Neuronal stem cell (in vitro differentiated cells): ENCODE results near the gene FMNL3.

Experiments used
- DNase-seq: peaks from one replicate; pipeline ENCODE4 v3.0.0-alpha.2; 2013; ENCODE audit warnings: low spot score
- H2AFZ ChIP-seq: one replicate; pipeline ENCODE4 v1.6.1; 2013; ENCODE audit warnings: mild to moderate bottlenecking, low read length, inconsistent platforms
- H2AK5ac ChIP-seq: 2 replicates; pipeline ENCODE4 v1.6.1; 2013; ENCODE audit warnings: low read depth, mild to moderate bottlenecking, inconsistent platforms, low read length, moderate library complexity, mixed read lengths
- H2BK120ac ChIP-seq: 2 replicates; pipeline ENCODE4 v1.6.1; 2013; ENCODE audit warnings: low read depth, mild to moderate bottlenecking, inconsistent platforms, low read length, moderate library complexity, mixed read lengths
- H2BK12ac ChIP-seq: one replicate; pipeline ENCODE4 v1.6.1; 2013; ENCODE audit warnings: low read length, inconsistent platforms
- H2BK15ac ChIP-seq: 2 replicates; pipeline ENCODE4 v1.6.1; 2013; ENCODE audit warnings: mild to moderate bottlenecking, low read length, inconsistent platforms, mixed read lengths
- H2BK5ac ChIP-seq: one replicate; pipeline ENCODE4 v1.6.1; 2013; ENCODE audit warnings: inconsistent platforms, mild to moderate bottlenecking, low read length, moderate library complexity
- H3K14ac ChIP-seq: one replicate; pipeline ENCODE4 v1.6.1; 2013; ENCODE audit warnings: low read length, inconsistent platforms
- H3K18ac ChIP-seq: 2 replicates; pipeline ENCODE4 v1.6.1; 2013; ENCODE audit warnings: low read length, inconsistent platforms
- H3K23ac ChIP-seq: 2 replicates; pipeline ENCODE4 v1.6.1; 2013; ENCODE audit warnings: low read depth, mild to moderate bottlenecking, mixed read lengths, low read length, inconsistent platforms; ENCODE audit not compliant: poor library complexity
- H3K27ac ChIP-seq: replicated peaks from 3 replicates; pipeline ENCODE4 v1.5.1; 2013; ENCODE audit warnings: low read length, inconsistent platforms
- H3K27me3 ChIP-seq, 3 experiments: 2 replicates each; pipeline ENCODE4 v1.6.1; 2013; ENCODE audit warnings: low read length in 3 of 3, mild to moderate bottlenecking in 2 of 3, inconsistent platforms in 1 of 3, low read depth in 1 of 3, mixed read lengths in 1 of 3, moderate library complexity in 1 of 3; ENCODE audit not compliant: control insufficient read depth in 3 of 3, insufficient read depth in 3 of 3
- H3K36me3 ChIP-seq, 2 donors: replicated peaks in 1 of 2; 2 replicates each; pipeline ENCODE4 v1.6.1; 2013; ENCODE audit warnings: low read length in 2 of 2; ENCODE audit not compliant: control insufficient read depth in 2 of 2, insufficient read depth in 2 of 2
- H3K4ac ChIP-seq: 2 replicates; pipeline ENCODE4 v1.6.1; 2013; ENCODE audit warnings: inconsistent platforms, mild to moderate bottlenecking, low read length, moderate library complexity
- H3K4me1 ChIP-seq, 2 donors: 1 replicate in 1 of 2; 2 replicates in 1 of 2; pipeline ENCODE4 v1.6.1; 2013; ENCODE audit warnings: low read length in 2 of 2, low read depth in 1 of 2; ENCODE audit not compliant: control insufficient read depth in 2 of 2, insufficient read depth in 1 of 2
- H3K4me2 ChIP-seq: one replicate; pipeline ENCODE4 v1.6.1; 2013; ENCODE audit warnings: mild to moderate bottlenecking, low read length, inconsistent platforms; ENCODE audit not compliant: insufficient read depth, poor library complexity, severe bottlenecking
- H3K4me3 ChIP-seq, 2 donors: 2 replicates each; pipeline ENCODE4 v1.5.1; 2013; ENCODE audit warnings: low read length in 2 of 2, mild to moderate bottlenecking in 2 of 2, inconsistent platforms in 1 of 2, moderate library complexity in 1 of 2
- H3K79me1 ChIP-seq: one replicate; pipeline ENCODE4 v1.6.1; 2013; ENCODE audit warnings: low read depth, mild to moderate bottlenecking, inconsistent platforms, low read length, moderate library complexity
- H3K9ac ChIP-seq: one replicate; pipeline ENCODE4 v1.6.1; 2013; ENCODE audit warnings: mild to moderate bottlenecking, low read depth, low read length, inconsistent platforms; ENCODE audit not compliant: poor library complexity
- H3K9me3 ChIP-seq, 2 donors: replicated peaks in 1 of 2; 2 replicates each; pipeline versions ENCODE3 to v1.6.1; 2013; ENCODE audit warnings: low read length in 2 of 2, mild to moderate bottlenecking in 2 of 2, inconsistent platforms in 1 of 2, low read depth in 1 of 2, mixed read lengths in 1 of 2, moderate library complexity in 1 of 2; ENCODE audit not compliant: control insufficient read depth in 2 of 2, insufficient read depth in 1 of 2
- H4K8ac ChIP-seq: one replicate; pipeline ENCODE4 v1.6.1; 2013; ENCODE audit warnings: low read depth, mild to moderate bottlenecking, inconsistent platforms, low read length, moderate library complexity
- H4K91ac ChIP-seq: one replicate; pipeline ENCODE4 v1.6.1; 2013; ENCODE audit warnings: low read length, low read depth, mild to moderate bottlenecking, inconsistent platforms; ENCODE audit not compliant: poor library complexity
- WGBS, 2 donors: extraction: QIAGEN DNeasy Blood & Tissue Kit; methylation state at CpG; one replicate each; pipeline ENCODE4 v1.1.7; 2013; ENCODE audit warnings: missing lambda C conversion rate in 2 of 2, mixed read lengths in 1 of 2; ENCODE audit not compliant: insufficient read length in 2 of 2, insufficient replicate concordance in 1 of 2; ENCODE audit errors: extremely low coverage in 2 of 2; 5-methylcytosine and 5-hydroxymethylcytosine counted together

FMNL3 gene

DNA sequence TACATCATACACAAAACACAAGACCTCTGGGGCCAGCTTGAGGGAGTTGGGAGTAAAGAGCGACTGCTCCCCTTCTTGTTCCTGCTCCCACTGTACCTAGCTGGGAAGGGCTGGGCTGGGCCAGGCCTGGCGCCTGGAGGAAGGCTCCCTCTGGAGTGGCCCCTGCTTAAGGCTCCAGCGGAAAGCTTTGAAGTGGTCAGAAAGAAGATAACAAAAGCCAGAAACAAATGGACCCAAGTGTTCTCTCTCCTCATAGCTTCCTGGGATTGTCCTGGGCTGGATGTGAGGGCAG is 58.5 kb downstream of the FMNL3 start:
- no peak overlapping the region for H3K4ac ChIP-seq
- no peak overlapping the region for H2BK120ac ChIP-seq
- H3K27ac ChIP-seq: no peak overlapping the region
- no peak overlapping the region for H2BK15ac ChIP-seq
- no peak overlapping the region for H2AK5ac ChIP-seq
- H2BK5ac ChIP-seq: no peak overlapping the region
- H3K18ac ChIP-seq: no peak overlapping the region
- no peak overlapping the region for H3K23ac ChIP-seq
- no peak overlapping the region for H4K8ac ChIP-seq
- H3K9me3 ChIP-seq: peaks cover 0 to 2% of the 10 kb centered on the region in 2 donors
- peaks cover 3 to 8% of the 10 kb centered on the region in 2 donors for H3K4me1 ChIP-seq
- no peak overlapping the region for H3K4me3 ChIP-seq
- H3K36me3 ChIP-seq: peaks cover 59 to 99% of the 10 kb centered on the region in 2 donors
- no peak for DNase-seq
- WGBS, 2 donors: no CpG with 5 or more reads among the region's 3 CpGs
- H3K9ac ChIP-seq: no peak overlapping the region
- no peak overlapping the region for H3K14ac ChIP-seq
- H3K27me3 ChIP-seq: no peaks in the 10 kb centered on the region
- H3K4me2 ChIP-seq: no peak overlapping the region
- no peak overlapping the region for H2BK12ac ChIP-seq
- H4K91ac ChIP-seq: no peak overlapping the region
- H3K79me1 ChIP-seq: no peaks in the 10 kb centered on the region
- no peak overlapping the region for H2AFZ ChIP-seq

- no peak overlapping the region for H2BK15ac ChIP-seq
- DNase-seq: no peak
- H2BK5ac ChIP-seq: no peak overlapping the region
- peaks cover 3 to 8% of the 10 kb centered on the region in 2 donors for H3K4me1 ChIP-seq
- H2AFZ ChIP-seq: no peak overlapping the region
- H3K14ac ChIP-seq: no peak overlapping the region
- H2BK120ac ChIP-seq: no peak overlapping the region
- no peak overlapping the region for H3K27ac ChIP-seq
- H3K4me2 ChIP-seq: no peak overlapping the region
- H2BK12ac ChIP-seq: no peak overlapping the region
- no CpG with 5 or more reads among the region's 15 CpGs for WGBS, 2 donors
- H3K9ac ChIP-seq: no peak overlapping the region
- peaks cover 57 to 99% of the 10 kb centered on the region in 2 donors for H3K36me3 ChIP-seq
- no peak overlapping the region for H4K91ac ChIP-seq
- H3K4me3 ChIP-seq: no peak overlapping the region
- H3K9me3 ChIP-seq: peaks cover 0 to 2% of the 10 kb centered on the region in 2 donors
- no peak overlapping the region for H2AK5ac ChIP-seq
- H3K27me3 ChIP-seq: no peaks in the 10 kb centered on the region
- H3K23ac ChIP-seq: peak overlapping the region; percentile 82
- H3K79me1 ChIP-seq: no peaks in the 10 kb centered on the region
- H4K8ac ChIP-seq: no peak overlapping the region
- H3K4ac ChIP-seq: no peak overlapping the region
- H3K18ac ChIP-seq: no peak overlapping the region
These were observed 59.1 kb downstream of the FMNL3 start for GRCh38 chr12:49647827-49648711.

GRCh38 chr12:49646871-49647654 is 60.1 kb downstream of the FMNL3 start:
- no peak overlapping the region for H4K8ac ChIP-seq
- no peak overlapping the region for H2BK120ac ChIP-seq
- H3K4me2 ChIP-seq: no peak overlapping the region
- no peak overlapping the region for H4K91ac ChIP-seq
- H3K27ac ChIP-seq: no peak overlapping the region
- H2BK5ac ChIP-seq: no peak overlapping the region
- H2AK5ac ChIP-seq: no peak overlapping the region
- H3K4me3 ChIP-seq: no peak overlapping the region
- no peak overlapping the region for H2AFZ ChIP-seq
- H3K18ac ChIP-seq: no peak overlapping the region
- no peak overlapping the region for H2BK12ac ChIP-seq
- peaks cover 3 to 5% of the 10 kb centered on the region in 2 donors for H3K4me1 ChIP-seq
- peaks cover 63 to 99% of the 10 kb centered on the region in 2 donors for H3K36me3 ChIP-seq
- H3K9ac ChIP-seq: no peak overlapping the region
- no peaks in the 10 kb centered on the region for H3K27me3 ChIP-seq
- no peaks in the 10 kb centered on the region for H3K79me1 ChIP-seq
- no peak overlapping the region for H2BK15ac ChIP-seq
- no CpG with 5 or more reads among the region's 12 CpGs for WGBS, 2 donors
- no peak overlapping the region for H3K14ac ChIP-seq
- no peak overlapping the region for H3K23ac ChIP-seq
- DNase-seq: no peak
- H3K9me3 ChIP-seq: peaks cover 0 to 2% of the 10 kb centered on the region in 2 donors
- H3K4ac ChIP-seq: no peak overlapping the region

DNA sequence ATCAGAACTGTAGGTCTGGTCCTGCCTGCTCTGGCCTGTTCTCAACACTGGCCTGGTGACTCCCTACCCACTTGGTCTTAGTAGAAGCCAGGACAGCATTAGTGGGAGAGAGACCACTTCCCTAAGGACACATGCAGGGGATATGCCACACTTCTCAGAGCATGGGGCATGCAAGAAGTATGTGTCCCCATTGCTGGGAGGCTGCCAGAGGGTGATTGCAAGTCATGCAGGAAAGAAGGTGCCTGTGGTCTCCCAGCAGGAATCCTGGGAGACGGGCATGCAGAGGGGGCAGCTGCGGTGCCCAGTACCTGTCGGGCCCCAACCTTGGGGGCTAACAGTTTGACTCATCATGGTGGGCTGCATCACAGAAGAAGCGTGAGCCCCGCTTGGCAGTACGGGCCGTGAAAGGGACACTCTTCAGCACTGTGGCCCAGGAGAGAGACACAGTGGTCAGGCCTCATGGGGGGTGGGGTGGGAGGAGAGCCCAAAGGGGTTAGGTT is 60.8 kb downstream of the FMNL3 start:
- Histone ChIP-seq H3K18ac (no peak overlapping the region), H3K14ac (no peak overlapping the region), H2AFZ (no peak overlapping the region), H2BK15ac (no peak overlapping the region), H4K8ac (no peak overlapping the region), H3K4me3 (no peak overlapping the region), H3K23ac (no peak overlapping the region), H3K36me3 (peaks cover 64 to 99% of the 10 kb centered on the region in 2 donors), H3K9ac (no peak overlapping the region), H3K27me3 (no peaks in the 10 kb centered on the region), H2BK120ac (no peak overlapping the region), H3K79me1 (no peaks in the 10 kb centered on the region), H4K91ac (no peak overlapping the region), H3K9me3 (peaks cover 0 to 2% of the 10 kb centered on the region in 2 donors), H3K4ac (no peak overlapping the region), H2BK5ac (no peak overlapping the region), H2AK5ac (no peak overlapping the region), H3K27ac (no peak overlapping the region), H3K4me1 (peaks cover 2 to 3% of the 10 kb centered on the region in 2 donors), H3K4me2 (no peak overlapping the region), H2BK12ac (no peak overlapping the region)
- WGBS, 2 donors: no CpG with 5 or more reads among the region's 7 CpGs
- no peak for DNase-seq
